HEK293 (cell line): ENCODE data around the gene COX8A.

Experiments
- CTCF ChIA-PET: fragments of 350-600 bp; formaldehyde crosslinking; extraction: SDS; loops from one replicate; lab custom pipeline; 2021; ENCODE audit warnings: antibody characterized with exemption; lab: Yijun Ruan, JAX
- POLR2A ChIA-PET: fragments of 300-600 bp; formaldehyde crosslinking; extraction: SDS; loops from one replicate; lab custom pipeline; 2020; ENCODE audit warnings: antibody characterized with exemption, inconsistent platforms; lab: Yijun Ruan, JAX
- H3K27ac ChIP-seq: fragments of 200-500 bp; sonication (Bioruptor generic); 2 replicates; pipeline ENCODE4 v1.5.1; 2014; ENCODE audit warnings: low read depth, low read length, control low read depth, inconsistent platforms; ENCODE audit errors: extremely low read depth
- H3K36me3 ChIP-seq, 2 experiments: fragments of 200-500 bp in 1 of 2; sonication (Bioruptor generic) in 1 of 2; 1 replicate in 1 of 2; 2 replicates in 1 of 2; pipeline ENCODE4 v1.5.1; 2014 to 2017; ENCODE audit warnings: inconsistent platforms in 2 of 2, low read length in 2 of 2; ENCODE audit not compliant: control insufficient read depth in 2 of 2, insufficient read depth in 1 of 2
- H3K4me1 ChIP-seq: fragments of 200-500 bp; sonication (Bioruptor generic); 2 replicates; pipeline ENCODE4 v1.5.1; 2014; ENCODE audit warnings: mild to moderate bottlenecking, low read length, inconsistent platforms; ENCODE audit not compliant: control insufficient read depth, insufficient read depth
- H3K4me3 ChIP-seq: 2 replicates; pipeline ENCODE4 v1.5.1; 2011; ENCODE audit warnings: low read depth, mild to moderate bottlenecking, control low read depth, low read length, moderate library complexity
- H3K9me3 ChIP-seq: fragments of 200-500 bp; sonication (Bioruptor generic); 2 replicates; pipeline ENCODE4 v1.5.1; 2014; ENCODE audit warnings: low read depth, low read length, inconsistent platforms; ENCODE audit not compliant: control insufficient read depth, insufficient read depth
- GLI2 ChIP-seq: fragments of 450-650 bp; formaldehyde crosslinking; IDR thresholded peaks from 2 replicates; pipeline ENCODE4; 2017; ENCODE audit warnings: missing biosample characterization, missing genetic modification characterization, low read depth, borderline replicate concordance
- GLIS2 ChIP-seq: fragments of 450-650 bp; formaldehyde crosslinking; IDR thresholded peaks from 2 replicates; pipeline ENCODE4 v1.5.1; 2016; ENCODE audit warnings: missing biosample characterization, missing genetic modification characterization
- IKZF3 ChIP-seq: fragments of 450-650 bp; IDR thresholded peaks from 2 replicates; pipeline ENCODE4 v1.5.0; 2018; ENCODE audit warnings: missing biosample characterization, mild to moderate bottlenecking, missing genetic modification characterization, moderate library complexity
- KLF10 ChIP-seq: fragments of 450-650 bp; IDR thresholded peaks from 2 replicates; pipeline ENCODE4 v1.5.1; 2018; ENCODE audit warnings: missing biosample characterization, mild to moderate bottlenecking, missing genetic modification characterization
- KLF9 ChIP-seq: fragments of 450-650 bp; formaldehyde crosslinking; IDR thresholded peaks from 2 replicates; pipeline ENCODE4 v1.5.1; 2016; ENCODE audit warnings: missing biosample characterization, missing genetic modification characterization, low read depth
- RBAK ChIP-seq: fragments of 450-650 bp; formaldehyde crosslinking; IDR thresholded peaks from 2 replicates; pipeline ENCODE4 v1.5.1; 2016; ENCODE audit warnings: missing biosample characterization, missing genetic modification characterization
- SCRT1 ChIP-seq: fragments of 450-650 bp; formaldehyde crosslinking; IDR thresholded peaks from 2 replicates; pipeline ENCODE4 v1.5.1; 2016; ENCODE audit warnings: missing biosample characterization, missing genetic modification characterization, borderline replicate concordance
- ZBTB48 ChIP-seq: fragments of 450-650 bp; formaldehyde crosslinking; IDR thresholded peaks from 2 replicates; pipeline ENCODE4 v1.5.1; 2016; ENCODE audit warnings: missing biosample characterization, missing genetic modification characterization
- ZFP3 ChIP-seq: fragments of 450-650 bp; formaldehyde crosslinking; IDR thresholded peaks from 2 replicates; pipeline ENCODE4 v1.5.1; 2016; ENCODE audit warnings: low read depth, missing biosample characterization, missing genetic modification characterization
- ZFP69B ChIP-seq: fragments of 450-650 bp; formaldehyde crosslinking; IDR thresholded peaks from 2 replicates; pipeline ENCODE4 v1.5.1; 2016; ENCODE audit warnings: missing biosample characterization, missing genetic modification characterization
- ZNF114 ChIP-seq: fragments of 450-650 bp; formaldehyde crosslinking; IDR thresholded peaks from 2 replicates; pipeline ENCODE4 v1.5.0; 2017; ENCODE audit warnings: missing biosample characterization, missing genetic modification characterization
- ZNF140 ChIP-seq: fragments of 450-650 bp; formaldehyde crosslinking; IDR thresholded peaks from 2 replicates; pipeline ENCODE4 v1.5.1; 2016; ENCODE audit warnings: missing biosample characterization, missing genetic modification characterization
- ZNF169 ChIP-seq: fragments of 450-650 bp; formaldehyde crosslinking; IDR thresholded peaks from 2 replicates; pipeline ENCODE4 v1.5.1; 2016; ENCODE audit warnings: missing biosample characterization, missing genetic modification characterization
- ZNF184 ChIP-seq: fragments of 450-650 bp; IDR thresholded peaks from 2 replicates; pipeline ENCODE4 v1.5.1; 2018; ENCODE audit warnings: missing biosample characterization, mild to moderate bottlenecking, missing genetic modification characterization
- ZNF211 ChIP-seq: fragments of 450-650 bp; formaldehyde crosslinking; IDR thresholded peaks from 2 replicates; pipeline ENCODE4 v1.5.1; 2016; ENCODE audit warnings: low read depth, missing biosample characterization, missing genetic modification characterization
- ZNF292 ChIP-seq: fragments of 450-650 bp; formaldehyde crosslinking; IDR thresholded peaks from 2 replicates; pipeline ENCODE4 v1.5.1; 2016; ENCODE audit warnings: low read depth, missing biosample characterization, missing genetic modification characterization, borderline replicate concordance
- ZNF610 ChIP-seq: fragments of 450-650 bp; formaldehyde crosslinking; IDR thresholded peaks from 2 replicates; pipeline ENCODE4 v1.5.1; 2016; ENCODE audit warnings: missing biosample characterization, missing genetic modification characterization, borderline replicate concordance
- TF ChIP-seq, protein P1 (sequence below): fragments of 450-650 bp; formaldehyde crosslinking; IDR thresholded peaks from 2 replicates; pipeline ENCODE4 v1.5.1; 2017; ENCODE audit warnings: missing biosample characterization, missing genetic modification characterization
- TF ChIP-seq, protein P2 (sequence below): fragments of 450-650 bp; formaldehyde crosslinking; optimal IDR thresholded peaks from 2 replicates; pipeline ENCODE3; 2016; ENCODE audit warnings: missing biosample characterization, mild to moderate bottlenecking, missing genetic modification characterization
- TF ChIP-seq, protein P3 (sequence below): fragments of 450-650 bp; formaldehyde crosslinking; IDR thresholded peaks from 2 replicates; pipeline ENCODE4 v1.5.1; 2016; ENCODE audit warnings: missing biosample characterization, missing genetic modification characterization
- TF ChIP-seq, protein P4 (sequence below): fragments of 450-650 bp; formaldehyde crosslinking; IDR thresholded peaks from 2 replicates; pipeline ENCODE4 v1.5.1; 2017; ENCODE audit warnings: missing biosample characterization, mild to moderate bottlenecking, missing genetic modification characterization, moderate library complexity
- TF ChIP-seq, protein P5 (sequence below): sonication (generic); formaldehyde crosslinking; IDR thresholded peaks from 2 replicates; pipeline ENCODE4 v1.8.1; 2022; ENCODE audit warnings: mild to moderate bottlenecking, moderate library complexity, missing genetic modification reagents
- TF ChIP-seq, protein P6 (sequence below): fragments of 450-650 bp; formaldehyde crosslinking; IDR thresholded peaks from 2 replicates; pipeline ENCODE4 v1.5.1; 2016; ENCODE audit warnings: missing biosample characterization, missing genetic modification characterization, borderline replicate concordance
- TF ChIP-seq, protein P7 (sequence below): fragments of 450-650 bp; formaldehyde crosslinking; IDR thresholded peaks from 2 replicates; pipeline ENCODE4 v1.5.1; 2016; ENCODE audit warnings: missing biosample characterization, missing genetic modification characterization

COX8A gene

DNA sequence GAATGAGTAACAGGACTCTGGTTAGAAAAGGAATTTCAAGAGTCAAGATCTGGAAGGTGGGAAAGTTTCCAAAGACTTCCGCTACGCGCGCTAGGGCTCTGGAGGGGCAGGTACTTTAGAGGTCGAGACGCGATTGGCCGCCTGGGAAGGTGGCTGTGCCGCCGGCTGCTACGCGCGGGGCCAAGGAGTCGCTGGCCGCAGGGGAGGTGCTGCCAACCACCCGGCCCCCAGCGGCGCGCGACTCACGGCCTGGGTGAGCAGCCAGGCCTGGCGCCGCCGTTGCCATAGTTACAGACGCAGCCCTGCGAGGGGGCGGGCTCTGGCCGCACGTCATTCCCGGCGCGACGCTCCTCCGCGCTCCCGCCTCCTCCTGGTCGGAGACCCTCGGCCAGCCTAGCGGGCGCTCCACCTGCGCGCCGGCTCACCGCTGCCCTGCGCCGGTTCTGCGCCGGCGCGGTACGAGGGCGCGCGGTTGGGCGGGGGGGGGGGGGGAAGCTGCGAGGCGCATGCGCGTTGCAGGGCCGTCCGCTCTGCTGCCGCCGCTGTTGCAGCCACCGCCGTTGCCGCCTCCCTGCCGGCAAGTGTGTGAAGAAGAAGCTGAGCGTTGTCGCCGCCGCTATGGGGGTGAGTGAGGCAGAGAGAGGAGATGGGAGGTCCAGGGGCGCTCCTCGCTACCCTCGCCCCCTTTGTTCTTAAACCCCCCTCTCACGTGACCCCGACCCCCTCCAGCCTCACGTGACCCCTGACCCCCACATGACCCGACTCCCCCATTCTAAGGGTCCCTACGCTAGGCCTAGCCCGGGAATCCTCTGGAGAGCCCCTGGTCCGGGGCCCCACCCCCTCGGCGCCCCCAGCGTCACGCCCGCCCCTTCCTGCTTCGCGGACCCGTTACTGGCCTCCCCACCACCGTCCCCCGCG is 35.7 kb upstream of the COX8A start, which contains the start of gene NAA40:
Gene NAA40 (plus strand): TSS at position 524 of the 918 bp plus-strand sequence. CDS start 95 bp downstream, at position 619.
- ChIA-PET CTCF (interaction anchor here (0.7 to 0.9 kb wide), 2 partner anchors 21 to 103 kb away, joined by 3 read pairs; partner anchors contain the start of gene RCOR2), POLR2A (interaction anchor here (0.5 to 1.9 kb wide), 4 partner anchors 19 to 248 kb away, joined by 3 to 9 read pairs (median 5); no protein-coding TSS in a partner anchor)
- H3K4me1 ChIP-seq, result no peaks in the 10 kb centered on the region
- peak within 1 kb of the TSS; percentile 90 for H3K4me3 ChIP-seq
- H3K36me3 ChIP-seq, result peaks cover 0 to 25% of the 10 kb centered on the region in 2 experiments; a peak in 1 of 3 replicates
- peak within 1 kb of the TSS; percentile 57; the same call in 1 of the 2 replicates for H3K27ac ChIP-seq
- H3K9me3 ChIP-seq, result no peaks in the 10 kb centered on the region
- TF ChIP-seq KLF9 (tag by site-specific recombination) (no peak; the same call in none of the 2 replicates), SCRT1 (tag by site-specific recombination) (no peak), IKZF3 (tag by site-specific recombination) (no peak), ZNF292 (tag by site-specific recombination) (no peak), ZNF184 (tag by site-specific recombination) (no peak), GLIS2 (peak; percentile 89), GLI2 (tag by site-specific recombination) (no peak), ZBTB48 (tag by site-specific recombination) (peak; percentile 46; the same call in 1 of the 2 replicates), ZNF140 (tag by site-specific recombination) (no peak), ZFP69B (tag by site-specific recombination) (no peak), ZNF169 (tag by site-specific recombination) (no peak), ZNF610 (tag by site-specific recombination) (no peak), RBAK (tag by site-specific recombination) (no peak), ZNF114 (tag by site-specific recombination) (no peak), ZNF211 (tag by site-specific recombination) (no peak), KLF10 (tag by site-specific recombination) (peak; percentile 47; the same call in 1 of the 2 replicates), ZFP3 (no peak)
- TF ChIP-seq, protein P1, sequence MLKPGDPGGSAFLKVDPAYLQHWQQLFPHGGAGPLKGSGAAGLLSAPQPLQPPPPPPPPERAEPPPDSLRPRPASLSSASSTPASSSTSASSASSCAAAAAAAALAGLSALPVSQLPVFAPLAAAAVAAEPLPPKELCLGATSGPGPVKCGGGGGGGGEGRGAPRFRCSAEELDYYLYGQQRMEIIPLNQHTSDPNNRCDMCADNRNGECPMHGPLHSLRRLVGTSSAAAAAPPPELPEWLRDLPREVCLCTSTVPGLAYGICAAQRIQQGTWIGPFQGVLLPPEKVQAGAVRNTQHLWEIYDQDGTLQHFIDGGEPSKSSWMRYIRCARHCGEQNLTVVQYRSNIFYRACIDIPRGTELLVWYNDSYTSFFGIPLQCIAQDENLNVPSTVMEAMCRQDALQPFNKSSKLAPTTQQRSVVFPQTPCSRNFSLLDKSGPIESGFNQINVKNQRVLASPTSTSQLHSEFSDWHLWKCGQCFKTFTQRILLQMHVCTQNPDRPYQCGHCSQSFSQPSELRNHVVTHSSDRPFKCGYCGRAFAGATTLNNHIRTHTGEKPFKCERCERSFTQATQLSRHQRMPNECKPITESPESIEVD, result no peak
- TF ChIP-seq, protein P2, sequence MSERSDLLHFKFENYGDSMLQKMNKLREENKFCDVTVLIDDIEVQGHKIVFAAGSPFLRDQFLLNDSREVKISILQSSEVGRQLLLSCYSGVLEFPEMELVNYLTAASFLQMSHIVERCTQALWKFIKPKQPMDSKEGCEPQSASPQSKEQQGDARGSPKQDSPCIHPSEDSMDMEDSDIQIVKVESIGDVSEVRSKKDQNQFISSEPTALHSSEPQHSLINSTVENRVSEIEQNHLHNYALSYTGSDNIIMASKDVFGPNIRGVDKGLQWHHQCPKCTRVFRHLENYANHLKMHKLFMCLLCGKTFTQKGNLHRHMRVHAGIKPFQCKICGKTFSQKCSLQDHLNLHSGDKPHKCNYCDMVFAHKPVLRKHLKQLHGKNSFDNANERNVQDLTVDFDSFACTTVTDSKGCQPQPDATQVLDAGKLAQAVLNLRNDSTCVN, result peak; percentile 89
- TF ChIP-seq, protein P3, sequence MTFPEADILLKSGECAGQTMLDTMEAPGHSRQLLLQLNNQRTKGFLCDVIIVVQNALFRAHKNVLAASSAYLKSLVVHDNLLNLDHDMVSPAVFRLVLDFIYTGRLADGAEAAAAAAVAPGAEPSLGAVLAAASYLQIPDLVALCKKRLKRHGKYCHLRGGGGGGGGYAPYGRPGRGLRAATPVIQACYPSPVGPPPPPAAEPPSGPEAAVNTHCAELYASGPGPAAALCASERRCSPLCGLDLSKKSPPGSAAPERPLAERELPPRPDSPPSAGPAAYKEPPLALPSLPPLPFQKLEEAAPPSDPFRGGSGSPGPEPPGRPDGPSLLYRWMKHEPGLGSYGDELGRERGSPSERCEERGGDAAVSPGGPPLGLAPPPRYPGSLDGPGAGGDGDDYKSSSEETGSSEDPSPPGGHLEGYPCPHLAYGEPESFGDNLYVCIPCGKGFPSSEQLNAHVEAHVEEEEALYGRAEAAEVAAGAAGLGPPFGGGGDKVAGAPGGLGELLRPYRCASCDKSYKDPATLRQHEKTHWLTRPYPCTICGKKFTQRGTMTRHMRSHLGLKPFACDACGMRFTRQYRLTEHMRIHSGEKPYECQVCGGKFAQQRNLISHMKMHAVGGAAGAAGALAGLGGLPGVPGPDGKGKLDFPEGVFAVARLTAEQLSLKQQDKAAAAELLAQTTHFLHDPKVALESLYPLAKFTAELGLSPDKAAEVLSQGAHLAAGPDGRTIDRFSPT (tag by site-specific recombination), result peak; percentile 60; the same call in 1 of the 2 replicates
- TF ChIP-seq, protein P4, sequence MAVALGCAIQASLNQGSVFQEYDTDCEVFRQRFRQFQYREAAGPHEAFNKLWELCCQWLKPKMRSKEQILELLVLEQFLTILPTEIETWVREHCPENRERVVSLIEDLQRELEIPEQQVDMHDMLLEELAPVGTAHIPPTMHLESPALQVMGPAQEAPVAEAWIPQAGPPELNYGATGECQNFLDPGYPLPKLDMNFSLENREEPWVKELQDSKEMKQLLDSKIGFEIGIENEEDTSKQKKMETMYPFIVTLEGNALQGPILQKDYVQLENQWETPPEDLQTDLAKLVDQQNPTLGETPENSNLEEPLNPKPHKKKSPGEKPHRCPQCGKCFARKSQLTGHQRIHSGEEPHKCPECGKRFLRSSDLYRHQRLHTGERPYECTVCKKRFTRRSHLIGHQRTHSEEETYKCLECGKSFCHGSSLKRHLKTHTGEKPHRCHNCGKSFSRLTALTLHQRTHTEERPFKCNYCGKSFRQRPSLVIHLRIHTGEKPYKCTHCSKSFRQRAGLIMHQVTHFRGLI (tag by site-specific recombination), result peak; percentile 72
- TF ChIP-seq, protein P5, sequence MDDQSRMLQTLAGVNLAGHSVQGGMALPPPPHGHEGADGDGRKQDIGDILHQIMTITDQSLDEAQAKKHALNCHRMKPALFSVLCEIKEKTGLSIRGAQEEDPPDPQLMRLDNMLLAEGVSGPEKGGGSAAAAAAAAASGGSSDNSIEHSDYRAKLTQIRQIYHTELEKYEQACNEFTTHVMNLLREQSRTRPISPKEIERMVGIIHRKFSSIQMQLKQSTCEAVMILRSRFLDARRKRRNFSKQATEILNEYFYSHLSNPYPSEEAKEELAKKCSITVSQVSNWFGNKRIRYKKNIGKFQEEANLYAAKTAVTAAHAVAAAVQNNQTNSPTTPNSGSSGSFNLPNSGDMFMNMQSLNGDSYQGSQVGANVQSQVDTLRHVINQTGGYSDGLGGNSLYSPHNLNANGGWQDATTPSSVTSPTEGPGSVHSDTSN (CRISPR knock-in tag), result peak; percentile 81
- TF ChIP-seq, protein P6, sequence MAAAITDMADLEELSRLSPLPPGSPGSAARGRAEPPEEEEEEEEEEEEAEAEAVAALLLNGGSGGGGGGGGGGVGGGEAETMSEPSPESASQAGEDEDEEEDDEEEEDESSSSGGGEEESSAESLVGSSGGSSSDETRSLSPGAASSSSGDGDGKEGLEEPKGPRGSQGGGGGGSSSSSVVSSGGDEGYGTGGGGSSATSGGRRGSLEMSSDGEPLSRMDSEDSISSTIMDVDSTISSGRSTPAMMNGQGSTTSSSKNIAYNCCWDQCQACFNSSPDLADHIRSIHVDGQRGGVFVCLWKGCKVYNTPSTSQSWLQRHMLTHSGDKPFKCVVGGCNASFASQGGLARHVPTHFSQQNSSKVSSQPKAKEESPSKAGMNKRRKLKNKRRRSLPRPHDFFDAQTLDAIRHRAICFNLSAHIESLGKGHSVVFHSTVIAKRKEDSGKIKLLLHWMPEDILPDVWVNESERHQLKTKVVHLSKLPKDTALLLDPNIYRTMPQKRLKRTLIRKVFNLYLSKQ (tag by site-specific recombination), result no peak
- TF ChIP-seq, protein P7, sequence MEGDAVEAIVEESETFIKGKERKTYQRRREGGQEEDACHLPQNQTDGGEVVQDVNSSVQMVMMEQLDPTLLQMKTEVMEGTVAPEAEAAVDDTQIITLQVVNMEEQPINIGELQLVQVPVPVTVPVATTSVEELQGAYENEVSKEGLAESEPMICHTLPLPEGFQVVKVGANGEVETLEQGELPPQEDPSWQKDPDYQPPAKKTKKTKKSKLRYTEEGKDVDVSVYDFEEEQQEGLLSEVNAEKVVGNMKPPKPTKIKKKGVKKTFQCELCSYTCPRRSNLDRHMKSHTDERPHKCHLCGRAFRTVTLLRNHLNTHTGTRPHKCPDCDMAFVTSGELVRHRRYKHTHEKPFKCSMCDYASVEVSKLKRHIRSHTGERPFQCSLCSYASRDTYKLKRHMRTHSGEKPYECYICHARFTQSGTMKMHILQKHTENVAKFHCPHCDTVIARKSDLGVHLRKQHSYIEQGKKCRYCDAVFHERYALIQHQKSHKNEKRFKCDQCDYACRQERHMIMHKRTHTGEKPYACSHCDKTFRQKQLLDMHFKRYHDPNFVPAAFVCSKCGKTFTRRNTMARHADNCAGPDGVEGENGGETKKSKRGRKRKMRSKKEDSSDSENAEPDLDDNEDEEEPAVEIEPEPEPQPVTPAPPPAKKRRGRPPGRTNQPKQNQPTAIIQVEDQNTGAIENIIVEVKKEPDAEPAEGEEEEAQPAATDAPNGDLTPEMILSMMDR (tag by site-specific recombination), result peak; percentile 25; the same call in 1 of the 2 replicates
